ENCODE results near the gene ATAD3B. TPM values are rescaled to one million over a fixed set of nuclear protein-coding genes. Genes with fewer than 3 reads are reported as not detected.

Gene ATAD3B
- total and polyA plus RNA-seq, 2 of the 13 experiments (the other 11 are each of a cell fraction or from before 2014, with no cell fraction given): 9.6 to 31.1 TPM

GRCh38 chr1:1432951-1433803 lies 38.4 kb upstream of the ATAD3B start (continued):
- TF ChIP-seq TCF12 (IDR thresholded peaks at IDR 0.05) (no peak), TCF12 (CRISPR knock-in tag; IDR thresholded peaks at IDR 0.05) (peak; percentile 73; the same call in 1 of the 2 replicates), KDM2A (CRISPR knock-in tag; IDR thresholded peaks at IDR 0.05; ENCODE audit: borderline replicate concordance, low read depth) (peak; percentile 66; the same call in 1 of the 2 replicates), POLR2A (IDR thresholded peaks at IDR 0.05; ENCODE audit: insufficient read depth in 1 of 2, low read depth in 2 of 2, low read length in 2 of 2) (peak in 1 of 2 experiments; percentile 77; a peak in 1 of 4 replicates), SMARCE1 (IDR thresholded peaks at IDR 0.05; ENCODE audit: borderline replicate concordance) (no peak), ATAD3A (CRISPR knock-in tag; IDR thresholded peaks at IDR 0.05) (no peak), NCOR1 (IDR thresholded peaks at IDR 0.05; ENCODE audit: borderline replicate concordance, low read length) (peak; percentile 86; the same call in 1 of the 2 replicates), FOSL1 (CRISPR knock-in tag; IDR thresholded peaks at IDR 0.05; ENCODE audit: borderline replicate concordance) (no peak), DBP (CRISPR knock-in tag; IDR thresholded peaks at IDR 0.05; ENCODE audit: not compliant biosample characterization) (no peak), KDM5B (CRISPR knock-in tag; IDR thresholded peaks at IDR 0.05; ENCODE audit: borderline replicate concordance) (peak; percentile 72; the same call in 1 of the 2 replicates), HNRNPLL (IDR thresholded peaks at IDR 0.05; ENCODE audit: low read depth, low read length, poor library complexity, severe bottlenecking) (peak; percentile 91), EZH2 (conservative IDR thresholded peaks at IDR 0.05; ENCODE audit: low read depth, low read length) (no peak), SIX4 (CRISPR knock-in tag; IDR thresholded peaks at IDR 0.05) (peak; percentile 37; the same call in 1 of the 2 replicates), NFYC (CRISPR knock-in tag; IDR thresholded peaks at IDR 0.05) (no peak), ZNF678 (CRISPR knock-in tag; IDR thresholded peaks at IDR 0.05) (0 out of 2 replicates have a peak, but pooled peaks have one; percentile 61), PAX8 (CRISPR knock-in tag; IDR thresholded peaks at IDR 0.05; ENCODE audit: borderline replicate concordance) (no peak), ZSCAN22 (CRISPR knock-in tag; IDR thresholded peaks at IDR 0.05) (0 out of 2 replicates have a peak, but pooled peaks have one; percentile 22), RELA (CRISPR knock-in tag; IDR thresholded peaks at IDR 0.05) (no peak), ISL2 (CRISPR knock-in tag; IDR thresholded peaks at IDR 0.05) (peak; percentile 81), ZFP41 (CRISPR knock-in tag; IDR thresholded peaks at IDR 0.05; ENCODE audit: borderline replicate concordance) (no peak), ELF4 (CRISPR knock-in tag; IDR thresholded peaks at IDR 0.05; ENCODE audit: borderline replicate concordance) (peak; percentile 92)
- TF ChIP-seq, protein P1, sequence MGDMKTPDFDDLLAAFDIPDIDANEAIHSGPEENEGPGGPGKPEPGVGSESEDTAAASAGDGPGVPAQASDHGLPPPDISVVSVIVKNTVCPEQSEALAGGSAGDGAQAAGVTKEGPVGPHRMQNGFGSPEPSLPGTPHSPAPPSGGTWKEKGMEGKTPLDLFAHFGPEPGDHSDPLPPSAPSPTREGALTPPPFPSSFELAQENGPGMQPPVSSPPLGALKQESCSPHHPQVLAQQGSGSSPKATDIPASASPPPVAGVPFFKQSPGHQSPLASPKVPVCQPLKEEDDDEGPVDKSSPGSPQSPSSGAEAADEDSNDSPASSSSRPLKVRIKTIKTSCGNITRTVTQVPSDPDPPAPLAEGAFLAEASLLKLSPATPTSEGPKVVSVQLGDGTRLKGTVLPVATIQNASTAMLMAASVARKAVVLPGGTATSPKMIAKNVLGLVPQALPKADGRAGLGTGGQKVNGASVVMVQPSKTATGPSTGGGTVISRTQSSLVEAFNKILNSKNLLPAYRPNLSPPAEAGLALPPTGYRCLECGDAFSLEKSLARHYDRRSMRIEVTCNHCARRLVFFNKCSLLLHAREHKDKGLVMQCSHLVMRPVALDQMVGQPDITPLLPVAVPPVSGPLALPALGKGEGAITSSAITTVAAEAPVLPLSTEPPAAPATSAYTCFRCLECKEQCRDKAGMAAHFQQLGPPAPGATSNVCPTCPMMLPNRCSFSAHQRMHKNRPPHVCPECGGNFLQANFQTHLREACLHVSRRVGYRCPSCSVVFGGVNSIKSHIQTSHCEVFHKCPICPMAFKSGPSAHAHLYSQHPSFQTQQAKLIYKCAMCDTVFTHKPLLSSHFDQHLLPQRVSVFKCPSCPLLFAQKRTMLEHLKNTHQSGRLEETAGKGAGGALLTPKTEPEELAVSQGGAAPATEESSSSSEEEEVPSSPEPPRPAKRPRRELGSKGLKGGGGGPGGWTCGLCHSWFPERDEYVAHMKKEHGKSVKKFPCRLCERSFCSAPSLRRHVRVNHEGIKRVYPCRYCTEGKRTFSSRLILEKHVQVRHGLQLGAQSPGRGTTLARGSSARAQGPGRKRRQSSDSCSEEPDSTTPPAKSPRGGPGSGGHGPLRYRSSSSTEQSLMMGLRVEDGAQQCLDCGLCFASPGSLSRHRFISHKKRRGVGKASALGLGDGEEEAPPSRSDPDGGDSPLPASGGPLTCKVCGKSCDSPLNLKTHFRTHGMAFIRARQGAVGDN (CRISPR knock-in tag; IDR thresholded peaks at IDR 0.05): peak; percentile 86
- TF ChIP-seq, protein P2, sequence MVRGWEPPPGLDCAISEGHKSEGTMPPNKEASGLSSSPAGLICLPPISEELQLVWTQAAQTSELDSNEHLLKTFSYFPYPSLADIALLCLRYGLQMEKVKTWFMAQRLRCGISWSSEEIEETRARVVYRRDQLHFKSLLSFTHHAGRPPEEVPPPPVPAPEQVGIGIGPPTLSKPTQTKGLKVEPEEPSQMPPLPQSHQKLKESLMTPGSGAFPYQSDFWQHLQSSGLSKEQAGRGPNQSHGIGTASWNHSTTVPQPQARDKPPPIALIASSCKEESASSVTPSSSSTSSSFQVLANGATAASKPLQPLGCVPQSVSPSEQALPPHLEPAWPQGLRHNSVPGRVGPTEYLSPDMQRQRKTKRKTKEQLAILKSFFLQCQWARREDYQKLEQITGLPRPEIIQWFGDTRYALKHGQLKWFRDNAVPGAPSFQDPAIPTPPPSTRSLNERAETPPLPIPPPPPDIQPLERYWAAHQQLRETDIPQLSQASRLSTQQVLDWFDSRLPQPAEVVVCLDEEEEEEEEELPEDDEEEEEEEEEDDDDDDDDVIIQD (CRISPR knock-in tag; IDR thresholded peaks at IDR 0.05; ENCODE audit: low read depth): peak; percentile 11; the same call in 1 of the 2 replicates
